GM19438 (cell line): ENCODE measurements around the gene FEZ2.
"Not testable (repeated sequence)": the region's sequence is repeated elsewhere in the genome, so short reads cannot be mapped to it uniquely, and the experiment has no call there.

ENCODE experiments used
- ATAC-seq: cut with Tn5 transposase; IDR thresholded peaks from one replicate; pipeline ENCODE4 v1.9.1; 2021; ENCODE audit warnings: low read depth; ENCODE audit not compliant: unreplicated experiment

The FEZ2 gene, protein sequence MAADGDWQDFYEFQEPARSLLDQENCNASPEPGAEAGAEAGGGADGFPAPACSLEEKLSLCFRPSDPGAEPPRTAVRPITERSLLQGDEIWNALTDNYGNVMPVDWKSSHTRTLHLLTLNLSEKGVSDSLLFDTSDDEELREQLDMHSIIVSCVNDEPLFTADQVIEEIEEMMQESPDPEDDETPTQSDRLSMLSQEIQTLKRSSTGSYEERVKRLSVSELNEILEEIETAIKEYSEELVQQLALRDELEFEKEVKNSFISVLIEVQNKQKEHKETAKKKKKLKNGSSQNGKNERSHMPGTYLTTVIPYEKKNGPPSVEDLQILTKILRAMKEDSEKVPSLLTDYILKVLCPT

GRCh38 chr2:36597532-36598377 lies at the start of gene FEZ2:
Gene FEZ2, minus strand, starts transcription at chr2:36598168. Its CDS starts 26 bp downstream, at chr2:36598142.
- peak; percentile 99 for ATAC-seq

- ATAC-seq, result no peak
Measured at GRCh38 chr2:36634981-36635597, 37.1 kb upstream of the FEZ2 start.

GRCh38 chr2:36633470-36634092 lies 35.6 kb upstream of the FEZ2 start:
- ATAC-seq, result no peak

GRCh38 chr2:36626756-36627155 lies 28.8 kb upstream of the FEZ2 start:
- ATAC-seq, result no peak

- no peak for ATAC-seq
Measured at GRCh38 chr2:36626071-36626470, 28.1 kb upstream of the FEZ2 start.

GRCh38 chr2:36625304-36625703 lies 27.3 kb upstream of the FEZ2 start:
- ATAC-seq, result no peak

- no peak for ATAC-seq
Measured at GRCh38 chr2:36620321-36620720, 22.4 kb upstream of the FEZ2 start.

DNA sequence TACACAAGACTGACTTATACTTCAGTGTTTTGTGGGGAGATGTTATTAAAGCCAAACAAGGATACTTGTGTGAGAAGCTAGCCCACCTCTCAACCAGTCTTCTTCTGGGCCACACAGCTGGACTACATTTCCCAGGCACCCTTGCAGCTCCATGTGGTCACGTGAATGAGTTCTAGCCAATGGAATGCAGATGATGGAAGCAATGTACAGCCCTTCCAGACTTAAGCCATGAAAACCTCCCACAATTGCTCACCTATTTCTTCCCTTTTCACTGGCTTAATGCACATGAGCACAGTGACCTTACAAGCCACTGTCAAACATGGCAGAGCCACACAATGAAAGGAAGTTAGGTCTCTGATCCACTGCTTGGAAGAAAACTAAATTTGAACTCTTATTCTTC lies 20.4 kb upstream of the FEZ2 start:
- ATAC-seq, result peak; percentile 100

GRCh38 chr2:36616947-36617346 lies 19.0 kb upstream of the FEZ2 start:
- ATAC-seq, result no peak

GRCh38 chr2:36615222-36615621 lies 17.3 kb upstream of the FEZ2 start:
- no peak for ATAC-seq

- ATAC-seq, result no peak
Measured at GRCh38 chr2:36613801-36614200, 15.8 kb upstream of the FEZ2 start.

DNA sequence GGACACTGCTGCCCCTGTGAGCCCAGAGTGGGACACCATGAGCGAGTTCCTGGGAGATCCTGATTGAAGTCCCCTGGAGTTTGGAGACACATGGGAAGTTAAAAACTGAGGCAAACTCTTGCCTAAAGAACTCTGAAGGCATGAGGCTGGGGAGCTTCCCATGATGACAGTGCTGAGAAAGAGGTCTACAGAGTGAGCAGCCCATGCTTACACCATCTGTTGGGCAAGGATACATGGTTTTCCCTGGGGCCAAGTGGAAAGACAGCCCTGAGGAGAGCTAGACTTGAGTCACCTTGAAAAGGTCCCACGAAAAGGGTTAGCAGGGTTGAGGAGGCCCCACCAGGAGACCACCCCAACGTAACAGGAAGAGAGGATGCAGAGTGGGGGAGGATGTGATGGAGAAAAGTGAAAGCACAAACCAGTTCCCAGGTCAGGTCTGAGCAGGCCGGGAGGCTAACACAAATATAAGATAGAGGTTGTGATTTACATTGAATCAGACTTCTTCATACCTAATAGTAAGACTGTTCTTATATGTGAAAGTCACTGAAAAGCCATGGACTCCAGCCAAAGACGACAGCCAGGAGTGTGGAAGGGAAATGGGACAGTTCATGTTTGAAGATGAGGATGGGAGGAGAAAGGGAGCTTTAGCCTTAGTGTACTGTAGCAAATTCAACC lies 13.5 kb upstream of the FEZ2 start:
- no peak for ATAC-seq

GRCh38 chr2:36609507-36609906 lies 11.5 kb upstream of the FEZ2 start:
- ATAC-seq, result no peak

- no peak for ATAC-seq
Measured at GRCh38 chr2:36607947-36608346, 10.0 kb upstream of the FEZ2 start.

- ATAC-seq, result no peak
Measured at GRCh38 chr2:36606925-36607324, 9.0 kb upstream of the FEZ2 start.

GRCh38 chr2:36605273-36605672 lies 7.3 kb upstream of the FEZ2 start:
- no peak for ATAC-seq

DNA sequence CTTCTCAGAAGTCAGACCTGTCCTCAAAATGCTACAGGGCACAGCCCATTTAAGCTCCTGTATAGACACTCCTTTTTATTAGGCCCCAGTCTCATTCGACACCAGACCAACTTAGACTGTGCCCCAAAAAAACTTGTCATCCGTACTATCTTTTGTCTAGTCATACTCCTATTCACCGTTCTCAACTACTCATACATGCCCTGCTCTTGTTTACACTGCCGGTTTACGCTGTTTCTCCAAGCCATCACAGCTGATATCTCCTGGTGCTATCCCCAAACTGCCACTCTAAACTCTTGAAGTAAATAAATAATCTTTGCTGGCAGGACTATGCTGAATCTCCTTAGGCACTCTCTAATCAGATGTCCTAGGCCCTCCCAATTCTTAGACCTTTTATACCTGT lies 5.7 kb upstream of the FEZ2 start:
- ATAC-seq, result not testable (repeated sequence)

- no peak for ATAC-seq
Measured at GRCh38 chr2:36597003-36597531, 901 bp downstream of the FEZ2 start.

- no peak for ATAC-seq
Measured at GRCh38 chr2:36596397-36596796, 1.6 kb downstream of the FEZ2 start.

DNA sequence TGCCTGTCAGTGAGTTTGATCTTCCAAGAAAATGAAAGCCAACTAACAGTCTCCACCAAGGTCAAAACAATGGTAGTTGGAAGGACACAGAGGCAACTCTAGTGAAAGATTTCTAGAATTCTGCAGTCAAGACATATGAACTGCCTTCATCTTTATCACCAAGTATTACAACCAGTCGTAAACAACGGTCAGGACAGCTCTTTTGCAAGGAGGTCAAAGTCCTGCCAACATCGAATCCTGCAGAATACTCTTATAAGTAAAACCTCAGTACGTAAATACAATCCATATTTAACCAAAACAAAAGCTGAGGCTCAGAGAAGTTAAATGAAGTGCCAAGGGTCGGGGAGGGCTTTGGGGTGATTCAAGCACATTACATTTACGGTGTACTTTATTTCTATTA lies 3.1 kb downstream of the FEZ2 start:
- ATAC-seq, result no peak
